GOT3 (cell line): ENCODE measurements around the gene POMT1.

Experiments
- DNase-seq: peaks from one replicate; lab custom pipeline; 2025; ENCODE audit warnings: mixed read lengths; lab: John Stamatoyannopoulos, UW

The POMT1 gene

DNA sequence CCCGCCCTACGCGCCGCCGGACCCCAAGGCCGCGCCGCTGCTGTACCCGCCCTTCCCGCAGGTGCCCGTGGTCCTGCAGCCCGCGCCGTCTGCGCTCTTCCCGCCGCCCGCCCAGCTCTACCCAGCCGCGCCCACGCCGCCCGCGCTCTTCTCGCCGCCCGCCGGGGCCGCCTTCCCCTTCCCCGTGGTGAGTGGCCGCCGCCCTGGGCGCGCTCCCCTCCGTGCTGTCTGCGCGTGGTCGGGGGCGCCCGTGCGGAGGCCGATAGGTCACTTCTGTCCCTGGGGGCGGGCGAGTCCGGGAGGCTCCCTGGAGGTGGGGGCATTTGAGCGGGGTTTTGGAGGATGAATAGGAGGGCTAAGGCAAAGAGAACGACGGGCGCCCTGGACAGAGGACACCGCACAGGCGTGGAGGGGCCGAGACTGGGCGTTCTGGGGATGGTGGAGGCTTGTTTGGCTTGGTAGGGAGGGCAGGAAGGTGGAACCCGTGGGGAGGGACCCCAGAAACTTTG lies 52.2 kb downstream of the POMT1 start:
- DNase-seq: no peak

DNA sequence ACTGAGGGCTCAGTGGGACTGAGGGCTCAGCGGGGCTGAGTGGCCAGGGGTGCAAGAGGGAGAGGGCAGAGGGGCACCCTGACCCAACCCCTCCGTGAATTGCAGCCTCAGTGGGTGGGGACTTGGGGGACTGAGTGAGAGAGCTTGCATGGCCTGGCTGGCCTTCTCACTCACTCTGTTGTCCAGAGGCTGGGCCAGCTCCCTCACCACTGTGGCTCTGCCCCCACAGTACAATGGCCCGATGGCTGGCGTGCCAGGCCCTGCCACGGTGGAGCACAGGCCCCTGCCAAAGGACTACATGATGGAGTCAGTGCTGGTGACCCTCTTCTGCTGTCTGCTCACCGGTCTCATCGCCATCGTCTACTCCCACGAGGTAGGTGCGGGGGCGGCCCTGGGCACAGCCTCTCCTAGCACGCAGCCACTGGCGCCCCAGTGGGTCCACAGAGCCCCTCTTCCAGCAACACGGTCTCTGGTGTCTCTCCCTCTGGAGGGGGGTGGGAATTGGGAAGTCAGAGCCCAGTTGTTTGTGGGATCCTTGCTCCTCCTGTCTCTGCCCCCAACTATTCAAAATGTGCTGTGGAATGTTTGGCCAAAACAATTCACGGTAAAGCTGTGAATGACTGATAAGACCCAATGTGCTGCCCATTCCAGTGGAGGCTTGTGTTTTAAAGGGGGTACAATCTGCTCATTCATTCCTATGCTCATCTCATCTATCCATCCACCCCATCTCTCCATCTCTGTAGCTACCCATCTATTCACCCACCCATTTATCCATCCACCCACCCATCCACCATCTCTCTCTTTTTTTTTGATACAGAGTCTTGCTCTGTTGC lies 53.3 kb downstream of the POMT1 start:
- no peak for DNase-seq

DNA sequence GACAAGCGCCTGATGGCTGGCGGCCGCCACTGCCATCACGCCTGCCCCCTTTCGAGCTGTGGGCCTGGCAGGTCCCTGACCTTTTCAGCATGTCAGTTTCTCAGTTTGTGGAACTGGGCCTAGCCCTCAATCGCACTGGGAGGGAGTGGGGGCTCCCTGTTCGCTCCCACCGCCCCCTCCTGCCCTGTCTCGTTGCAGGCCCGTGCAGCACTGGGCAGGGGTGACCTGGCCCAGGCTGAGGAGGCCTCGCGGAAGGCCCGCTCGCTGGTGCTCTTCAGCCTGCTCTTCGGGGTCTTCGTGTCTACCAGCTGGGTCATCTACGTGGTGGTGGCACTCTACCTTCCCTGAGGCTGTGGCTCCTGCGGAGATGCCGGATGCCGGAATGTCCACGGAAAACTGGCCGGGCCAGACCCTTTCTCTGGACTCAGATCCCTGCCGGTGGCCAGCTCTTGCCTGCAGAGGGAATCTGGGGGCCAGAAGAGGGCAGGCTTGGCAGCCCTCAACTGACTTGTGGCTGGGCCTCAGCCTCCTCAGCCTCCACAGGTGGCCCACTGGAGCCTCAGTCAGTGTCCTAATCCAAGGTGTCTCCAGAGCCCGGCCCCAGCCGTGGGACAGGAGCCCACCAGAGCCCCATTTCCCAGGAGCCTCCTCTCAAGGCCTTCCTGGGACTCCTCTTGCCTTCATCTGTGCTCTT lies 55.3 kb downstream of the POMT1 start:
- no peak for DNase-seq

DNA sequence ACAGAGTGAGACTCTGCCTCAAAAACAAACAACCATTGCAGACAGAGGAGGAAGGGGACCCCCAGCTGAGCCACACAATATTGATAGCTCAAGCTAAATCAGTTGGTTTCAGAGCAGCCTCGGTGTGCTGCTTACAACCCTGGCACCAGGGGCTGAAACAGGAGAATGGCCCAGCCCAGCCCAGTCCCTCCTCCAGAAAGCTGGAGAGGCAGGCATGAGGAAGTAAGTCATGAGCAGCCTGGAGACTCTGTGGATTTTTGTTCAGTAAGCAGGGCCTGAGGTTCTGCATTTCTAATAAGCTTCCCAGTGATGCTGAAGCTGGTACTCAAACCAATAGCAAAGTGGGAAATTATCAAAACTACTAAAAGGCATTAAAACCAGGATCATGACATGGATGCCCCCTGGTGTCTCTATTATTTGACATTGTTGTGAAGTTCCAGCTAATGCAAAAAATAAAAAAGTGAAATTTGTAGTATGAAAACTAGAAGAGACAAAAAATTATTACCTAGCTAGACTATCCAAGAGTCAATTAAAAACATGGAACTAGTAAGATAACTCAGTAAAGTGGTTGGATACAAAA lies 56.8 kb downstream of the POMT1 start:
- DNase-seq: no peak

DNA sequence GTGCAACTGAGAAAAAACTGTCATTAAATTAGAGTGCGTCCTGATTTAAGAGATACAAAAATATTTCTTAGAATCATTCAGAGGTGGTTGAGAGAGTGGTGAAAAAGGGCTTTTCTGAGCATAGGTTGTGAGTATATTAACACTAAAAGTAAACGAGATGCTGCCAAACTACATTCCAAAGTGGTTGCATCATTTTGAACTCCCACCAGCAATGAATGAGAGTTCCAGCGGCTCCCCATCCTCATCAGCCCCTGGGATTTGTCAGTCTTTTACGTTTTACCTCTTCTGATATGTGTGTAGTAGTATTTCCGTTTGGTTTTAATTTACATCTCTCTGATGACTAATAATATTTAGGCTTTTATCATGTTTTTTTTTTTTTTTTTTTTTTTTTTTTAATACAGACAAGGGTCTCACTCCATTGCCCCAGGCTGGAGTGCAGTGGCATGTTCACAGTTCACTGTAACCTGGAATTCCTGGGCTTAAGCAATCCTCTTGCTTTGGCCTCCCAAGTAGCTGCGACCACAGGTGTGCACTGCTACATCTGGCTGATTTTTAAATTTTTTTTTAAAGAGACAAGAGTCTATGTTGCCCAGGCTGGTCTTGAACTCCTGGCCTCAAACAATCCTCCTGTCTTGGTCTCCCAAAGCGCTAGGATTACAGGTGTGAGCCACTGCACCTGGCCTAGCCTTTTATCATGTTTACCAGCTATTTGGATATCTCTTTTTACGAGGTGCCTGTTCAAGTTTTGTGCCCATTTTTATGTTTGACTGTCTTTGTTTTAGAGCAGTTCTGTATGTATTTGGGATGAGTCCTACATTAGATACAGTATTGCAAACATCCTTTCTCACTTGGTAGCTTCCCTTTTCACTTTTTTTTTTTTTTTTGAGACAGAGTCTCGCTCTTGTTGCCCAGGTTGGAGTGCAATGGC lies 59.6 kb downstream of the POMT1 start:
- no peak for DNase-seq

DNA sequence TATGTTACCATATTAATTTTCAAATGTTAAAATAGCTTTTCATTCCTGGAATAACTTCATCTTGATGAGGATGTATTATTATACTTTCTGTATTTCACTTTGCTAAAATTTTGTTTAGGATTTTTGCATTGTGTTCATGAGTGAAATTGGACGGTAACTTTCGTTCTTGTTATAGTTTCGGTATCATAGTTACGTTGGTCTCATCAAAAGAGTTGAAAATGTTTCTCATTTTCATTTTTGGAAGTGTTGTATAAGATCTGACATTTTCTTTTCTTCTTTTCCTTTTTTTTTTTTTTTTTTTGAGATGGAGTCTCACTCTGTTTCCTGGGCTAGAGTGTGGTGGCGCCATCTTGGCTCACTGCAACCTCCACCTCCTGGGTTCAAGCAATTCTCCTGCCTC lies 62.7 kb downstream of the POMT1 start:
- no peak for DNase-seq

DNA sequence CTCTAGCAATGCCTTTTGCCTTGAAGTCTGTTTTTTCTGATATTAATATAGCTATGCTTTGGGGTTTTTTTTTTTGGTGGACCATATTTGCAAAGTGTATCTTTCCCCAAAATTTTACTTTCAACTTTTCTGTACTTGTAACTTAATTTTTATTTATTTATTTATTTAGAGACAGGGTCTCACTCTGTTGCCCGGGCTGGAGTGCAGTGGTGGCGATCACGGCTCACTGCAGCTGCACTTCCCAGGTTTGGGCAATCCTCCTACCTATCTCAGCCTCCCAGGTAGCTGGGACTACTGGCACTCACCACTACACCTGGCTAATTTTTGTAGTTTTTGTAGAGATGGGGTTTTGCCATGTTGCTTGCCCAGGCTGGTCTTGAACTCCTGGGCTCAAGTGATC lies 63.4 kb downstream of the POMT1 start:
- DNase-seq: no peak

DNA sequence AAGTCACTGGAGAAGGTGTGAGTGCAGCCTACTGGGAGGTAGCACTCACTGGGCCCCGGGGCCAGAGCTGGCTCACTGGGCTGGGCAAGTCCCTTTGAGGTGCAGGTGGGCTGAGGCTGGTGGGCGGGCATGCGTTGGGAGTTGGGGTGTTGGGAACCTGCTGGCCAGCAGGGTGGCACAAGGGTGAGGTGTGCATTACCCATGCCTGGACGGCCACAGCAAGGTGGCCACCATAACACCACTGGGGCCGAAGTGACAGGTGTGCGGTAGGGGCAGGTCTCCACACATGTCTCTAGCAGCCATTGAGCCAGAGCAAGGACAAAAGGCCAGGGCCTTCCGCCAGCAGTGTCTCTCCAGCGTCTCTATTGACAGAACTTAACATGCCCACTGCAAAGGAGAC lies 65.2 kb downstream of the POMT1 start:
- DNase-seq: no peak
